Fibroblast of skin of right biceps (primary cell): Measurements from ENCODE around the gene CTIF.
A peak's percentile ranks its signal among the peaks of the same experiment; 100 is the strongest.

Source experiments
- DNase-seq: peaks from one replicate; pipeline ENCODE4 v3.0.0-alpha.2; 2013

The CTIF gene

GRCh38 chr18:48795696-48796095 lies 256.9 kb downstream of the CTIF start:
- no peak for DNase-seq

GRCh38 chr18:48796491-48797205 lies 257.8 kb downstream of the CTIF start:
- DNase-seq: no peak

DNA sequence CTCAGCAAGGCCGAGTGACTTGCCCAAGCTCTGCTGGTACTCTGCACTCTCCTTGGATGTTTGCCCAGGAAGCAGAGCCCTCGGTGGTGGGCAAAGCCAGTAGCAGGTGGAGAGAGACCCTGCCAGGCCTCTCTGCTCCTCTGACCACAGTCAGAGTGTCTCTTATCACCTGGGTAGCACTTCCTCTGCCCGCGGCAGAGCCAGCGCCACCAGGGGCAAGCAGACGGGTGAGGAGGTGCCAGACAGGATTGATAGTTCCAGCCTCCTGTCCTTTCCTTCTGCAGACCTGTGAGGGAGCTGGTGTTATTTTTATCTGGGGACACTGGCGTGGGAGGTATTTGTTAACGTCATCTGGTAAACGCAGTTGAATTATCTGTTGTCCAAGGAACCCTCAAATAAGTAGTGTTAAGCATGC lies 259.0 kb downstream of the CTIF start:
- no peak for DNase-seq

DNA sequence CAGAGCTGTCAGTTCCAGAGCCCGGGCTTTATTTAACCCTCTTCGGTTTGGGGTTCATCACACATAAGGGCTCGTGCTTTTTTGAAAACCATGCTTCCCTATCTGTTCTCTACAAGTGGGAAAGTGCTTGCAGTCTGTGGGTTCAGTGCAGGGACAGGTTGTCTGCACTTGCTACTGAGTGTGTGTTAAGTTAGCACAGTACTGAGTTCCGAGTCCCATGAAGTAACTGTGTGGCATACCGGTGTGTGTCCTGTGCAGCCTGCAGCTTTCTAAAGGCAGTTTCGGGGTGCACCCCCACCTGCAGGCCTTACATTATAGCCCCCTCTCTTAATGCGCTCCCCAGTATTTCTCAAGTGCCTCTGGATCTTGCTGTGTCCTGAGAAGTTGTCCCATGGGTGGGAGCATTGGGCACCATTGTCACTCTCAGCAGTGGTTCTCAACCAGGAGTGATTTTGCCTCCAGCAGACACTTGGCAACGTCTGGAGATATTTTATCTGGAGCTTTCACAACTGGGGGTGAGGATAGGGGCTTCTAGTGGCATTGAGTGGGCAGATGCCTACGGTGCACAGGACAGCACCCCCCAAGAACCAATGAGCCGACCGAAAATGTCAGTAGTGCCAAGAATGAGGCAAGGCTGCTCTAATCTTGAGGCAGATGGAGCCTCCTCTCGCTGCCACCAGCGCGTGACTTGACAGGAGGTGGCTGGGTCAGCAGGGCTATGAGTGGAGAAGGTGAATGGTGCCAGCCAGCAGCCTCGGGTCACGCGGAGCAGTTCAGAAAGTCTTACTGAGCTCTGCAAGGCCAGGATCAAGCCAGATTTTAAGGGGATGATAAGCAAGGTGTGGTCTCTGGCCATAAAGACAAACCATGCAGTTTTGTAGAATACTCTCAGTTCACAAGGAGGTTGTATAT lies 259.8 kb downstream of the CTIF start:
- DNase-seq: no peak

GRCh38 chr18:48799724-48800315 lies 261.0 kb downstream of the CTIF start:
- no peak for DNase-seq

GRCh38 chr18:48800466-48800865 lies 261.6 kb downstream of the CTIF start:
- no peak for DNase-seq

GRCh38 chr18:48800876-48801727 lies 262.3 kb downstream of the CTIF start:
- peak; percentile 36 for DNase-seq

- DNase-seq: no peak
These were observed 263.1 kb downstream of the CTIF start for GRCh38 chr18:48801728-48802542.

DNA sequence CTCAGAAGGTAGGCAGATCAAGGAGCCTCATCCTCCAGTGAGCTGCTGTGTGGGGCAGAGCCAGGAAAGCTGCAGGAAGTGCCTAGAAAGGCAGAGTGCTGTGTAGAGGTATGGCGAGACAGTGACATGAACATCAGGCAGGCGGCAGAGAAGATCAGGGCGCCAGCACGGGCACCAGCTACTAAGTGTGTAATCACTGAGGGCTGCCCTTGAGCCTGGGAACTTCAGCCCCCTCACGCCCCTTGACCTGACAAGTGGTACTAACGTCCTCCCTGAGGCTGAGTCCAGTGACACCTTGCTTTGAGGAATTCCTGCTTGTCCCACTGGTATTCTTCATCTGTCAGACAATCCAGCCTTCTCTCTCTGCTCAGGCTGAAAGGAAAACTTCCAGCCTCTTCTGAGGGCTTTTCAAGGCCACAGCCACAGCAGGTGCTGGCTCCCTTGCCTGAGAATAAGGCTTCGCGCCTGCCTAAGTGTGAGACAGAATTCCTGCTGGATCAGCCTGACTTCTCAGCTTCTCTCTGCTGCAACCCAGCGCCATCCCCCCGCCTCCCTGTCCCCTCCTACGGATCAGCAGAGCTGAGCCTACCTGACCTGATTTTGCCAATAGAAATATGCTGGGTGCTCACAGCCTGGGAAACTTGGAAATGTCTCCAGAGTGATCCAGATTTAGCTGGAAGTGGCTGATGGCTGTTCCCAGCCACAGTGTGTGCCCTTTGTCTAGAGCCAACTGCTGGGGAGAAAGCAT lies 263.9 kb downstream of the CTIF start:
- DNase-seq: no peak

GRCh38 chr18:48803518-48803917 lies 264.7 kb downstream of the CTIF start:
- no peak for DNase-seq

DNA sequence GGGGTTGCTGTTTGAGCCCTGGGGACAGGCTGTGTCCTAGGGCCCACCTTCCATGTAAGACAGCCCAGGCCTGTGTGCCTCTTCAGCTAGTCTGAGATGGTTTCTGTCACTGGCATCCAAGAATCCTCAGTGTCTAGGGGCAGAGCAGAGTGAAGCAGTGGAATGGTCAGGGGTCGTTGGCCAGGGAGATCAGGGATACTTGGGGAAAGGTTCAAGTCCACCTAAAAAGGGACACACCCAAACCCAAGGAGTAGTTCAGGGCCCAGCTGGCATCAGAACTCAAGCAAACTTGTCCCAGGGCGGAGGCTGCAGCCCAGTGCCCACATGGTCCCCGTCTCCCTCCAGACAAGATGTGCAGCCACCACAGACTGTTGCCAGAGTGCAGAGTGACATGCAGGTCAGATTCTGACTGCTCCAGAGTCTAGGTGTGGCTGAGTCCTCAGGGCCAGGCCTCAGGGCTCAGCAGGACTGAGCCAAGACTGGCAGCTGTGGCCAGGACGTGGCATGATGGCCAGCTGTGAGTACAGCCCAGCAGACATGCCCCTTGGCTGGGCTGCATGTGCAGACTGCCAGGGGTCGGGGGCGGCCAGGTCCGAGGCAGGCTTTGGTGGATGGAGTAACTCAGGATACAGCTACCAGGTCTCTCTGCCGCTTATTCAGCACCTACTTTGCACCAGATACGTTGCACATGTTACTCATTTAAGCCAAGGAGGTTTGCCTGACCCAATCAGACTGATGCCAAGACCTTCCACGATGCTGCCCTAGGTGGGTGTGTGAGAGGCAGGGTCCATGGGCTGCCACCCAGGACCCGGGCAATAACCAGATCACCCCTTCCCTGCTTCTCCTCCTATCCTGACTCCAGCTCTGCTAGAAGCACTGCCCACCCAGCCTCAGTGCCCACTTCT lies 265.4 kb downstream of the CTIF start:
- no peak for DNase-seq

GRCh38 chr18:48804856-48805610 lies 266.2 kb downstream of the CTIF start:
- DNase-seq: no peak

GRCh38 chr18:48805826-48806535 lies 267.1 kb downstream of the CTIF start:
- no peak for DNase-seq

GRCh38 chr18:48806551-48807261 lies 267.9 kb downstream of the CTIF start:
- DNase-seq: peak; percentile 70

- DNase-seq: peak; percentile 36
These were observed 269.6 kb downstream of the CTIF start for GRCh38 chr18:48808476-48808875.

GRCh38 chr18:48809365-48809764 lies 270.5 kb downstream of the CTIF start:
- DNase-seq: no peak

DNA sequence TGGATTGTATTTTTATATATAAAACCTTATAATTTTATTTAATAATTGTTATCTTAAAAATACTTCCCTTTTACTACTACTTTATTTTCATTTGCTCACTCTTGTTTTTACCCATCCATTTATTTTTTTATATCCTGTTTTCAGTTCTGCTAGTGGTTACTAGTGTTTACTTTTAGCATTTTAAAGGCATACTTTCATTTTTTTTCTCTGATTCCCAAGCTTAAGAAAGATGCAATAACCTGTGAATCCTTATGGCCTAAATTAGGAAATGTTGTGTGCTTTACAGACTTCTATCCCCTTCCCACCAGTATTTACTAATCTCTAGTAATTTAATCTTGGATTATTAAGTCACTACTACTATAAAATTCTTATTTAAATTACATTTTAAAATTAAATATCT lies 272.0 kb downstream of the CTIF start:
- no peak for DNase-seq

- DNase-seq: no peak
These were observed 272.6 kb downstream of the CTIF start for GRCh38 chr18:48811401-48811800.
